GM23338 (cell line): Measurements from ENCODE around the gene CYBC1. TPM values are rescaled to one million over a fixed set of nuclear protein-coding genes. Genes with fewer than 3 reads are reported as not detected.

Experiments used
- ATAC-seq: fragments of 200-7000 bp; cut with Tn5 transposase; 3 replicates; pipeline ENCODE4 v1.9.1; 2020
- DNase-seq: peaks from one replicate; pipeline ENCODE4 v3.0.0-alpha.2; 2015; ENCODE audit warnings: low spot score
- H2AFZ ChIP-seq: fragments of 200-600 bp; sonication (generic); 2 replicates; pipeline ENCODE4 v1.8.0; 2016; ENCODE audit warnings: antibody characterized with exemption, mild to moderate bottlenecking, moderate library complexity
- H3F3A ChIP-seq: fragments of 200-600 bp; sonication (generic); replicated peaks from 2 replicates; pipeline ENCODE4 v1.8.0; 2017; ENCODE audit warnings: antibody characterized with exemption, mixed run types, low read depth
- H3K27ac ChIP-seq: fragments of 200-600 bp; sonication (generic); 2 replicates; pipeline ENCODE4 v1.6.1; 2016; ENCODE audit warnings: low read depth
- H3K27me3 ChIP-seq: fragments of 200-600 bp; sonication (generic); 2 replicates; pipeline ENCODE4 v1.8.0; 2016; ENCODE audit warnings: mild to moderate bottlenecking, mixed run types, moderate library complexity; ENCODE audit not compliant: insufficient read depth
- H3K36me3 ChIP-seq: fragments of 200-600 bp; sonication (generic); 2 replicates; pipeline ENCODE4 v1.8.0; 2016; ENCODE audit warnings: mild to moderate bottlenecking; ENCODE audit not compliant: insufficient read depth
- H3K4me1 ChIP-seq: fragments of 200-600 bp; sonication (generic); 2 replicates; pipeline ENCODE4 v1.8.0; 2016; ENCODE audit warnings: mild to moderate bottlenecking, moderate library complexity; ENCODE audit not compliant: insufficient read depth
- H3K4me2 ChIP-seq: fragments of 200-600 bp; sonication (generic); 2 replicates; pipeline ENCODE4 v1.7.1; 2017; ENCODE audit warnings: mixed run types
- H3K4me3 ChIP-seq: fragments of 200-600 bp; sonication (generic); 2 replicates; pipeline ENCODE4 v1.6.1; 2016; ENCODE audit warnings: mixed run types
- H3K79me2 ChIP-seq: fragments of 200-600 bp; sonication (generic); replicated peaks from 2 replicates; pipeline ENCODE4 v1.8.0; 2017; ENCODE audit warnings: mild to moderate bottlenecking; ENCODE audit not compliant: insufficient read depth
- H3K9me2 ChIP-seq: fragments of 200-600 bp; sonication (generic); 2 replicates; pipeline ENCODE4 v1.8.0; 2017; ENCODE audit not compliant: insufficient read depth
- H4K20me1 ChIP-seq: fragments of 200-600 bp; sonication (generic); replicated peaks from 2 replicates; pipeline ENCODE4 v1.8.0; 2017; ENCODE audit warnings: mild to moderate bottlenecking; ENCODE audit not compliant: insufficient read depth
- H3K27ac Mint-ChIP-seq: 2 replicates; pipeline ENCODE4 v1.8.0; 2020; ENCODE audit warnings: inconsistent platforms, mild to moderate bottlenecking, moderate library complexity, mixed read lengths
- H3K27me3 Mint-ChIP-seq: 3 replicates; pipeline ENCODE4 v1.8.0; 2022; ENCODE audit warnings: low read depth, mild to moderate bottlenecking, moderate library complexity, mixed read lengths, inconsistent platforms; ENCODE audit not compliant: insufficient read depth, poor library complexity
- H3K36me3 Mint-ChIP-seq: 3 replicates; pipeline ENCODE4 v1.8.0; 2021; ENCODE audit warnings: low read depth, mild to moderate bottlenecking, inconsistent platforms, moderate library complexity, mixed read lengths
- H3K4me1 Mint-ChIP-seq: 3 replicates; pipeline ENCODE4 v1.8.0; 2020; ENCODE audit warnings: mild to moderate bottlenecking, inconsistent platforms, mixed read lengths
- H3K4me3 Mint-ChIP-seq: 3 replicates; pipeline ENCODE4 v1.8.0; 2021; ENCODE audit warnings: moderate library complexity, mild to moderate bottlenecking, inconsistent platforms, mixed read lengths
- H3K9me3 Mint-ChIP-seq: 3 replicates; pipeline ENCODE4 v1.8.0; 2020; ENCODE audit warnings: moderate library complexity, mild to moderate bottlenecking, inconsistent platforms, mixed read lengths
- CREB1 ChIP-seq: fragments of 250-450 bp; sonication (Bioruptor Pico); IDR thresholded peaks from 2 replicates; pipeline ENCODE4 v1.5.0; 2020; ENCODE audit warnings: low read depth, mild to moderate bottlenecking, moderate library complexity
- EZH2 ChIP-seq: fragments of 200-600 bp; sonication (generic); IDR thresholded peaks from one replicate; pipeline ENCODE4 v1.8.0; 2017; ENCODE audit warnings: antibody characterized with exemption, mild to moderate bottlenecking, low read depth; ENCODE audit not compliant: unreplicated experiment
- JUNB ChIP-seq: IDR thresholded peaks from one replicate; pipeline ENCODE4 v1.6.1; 2016; ENCODE audit warnings: antibody characterized with exemption; ENCODE audit not compliant: unreplicated experiment
- ZNF114 ChIP-seq: fragments of 250-450 bp; sonication (Bioruptor Pico); IDR thresholded peaks from 2 replicates; pipeline ENCODE4 v1.5.0; 2020; ENCODE audit warnings: mild to moderate bottlenecking, moderate library complexity
- polyA plus RNA-seq: library from polyadenylated mRNA; unstranded; fragments of >200 nt; fragmentation: Nextera tagmentation; extraction: Ambion mirVana; gene quantifications from 2 replicates; pipeline ENCODE4 v1.2.1, GENCODE V29; 2016
- total RNA-seq: library from RNA; depleted of rRNA; stranded (reverse); fragments of >200 nt; shearing (Covaris generic); gene quantifications from 2 replicates; pipeline ENCODE4 v1.2.3, GENCODE V29; 2014
- TF ChIP-seq, protein P1 (sequence below), 2 experiments: fragments of 200-600 bp in 1 of 2; sonication (generic) in 1 of 2; conservative IDR thresholded peaks; 2 replicates each; pipeline versions ENCODE4 v1.5.1 to v1.6.1; 2016 to 2017; ENCODE audit warnings: antibody characterized with exemption in 2 of 2, low read depth in 2 of 2, mild to moderate bottlenecking in 2 of 2, moderate library complexity in 1 of 2
- TF ChIP-seq, protein P2 (sequence below): IDR thresholded peaks from 2 replicates; pipeline ENCODE4 v1.6.1; 2016; ENCODE audit warnings: antibody characterized with exemption

The CYBC1 gene
- total and polyA plus RNA-seq, 2 experiments from 2014 or later = 24.7 to 72.4 TPM

GRCh38 chr17:82415786-82416185 is 34.8 kb downstream of the CYBC1 start:
- Mint-ChIP-seq H3K36me3 (peaks cover 12% of the 10 kb centered on the region), H3K27ac (no peak overlapping the region), H3K27me3 (peaks cover 4% of the 10 kb centered on the region), H3K9me3 (peaks cover under 1% of the 10 kb centered on the region; the same call in 1 of the 3 replicates), H3K4me3 (no peak overlapping the region; the same call in 2 of the 3 replicates), H3K4me1 (peaks cover 13% of the 10 kb centered on the region)
- DNase-seq (no peak), ATAC-seq (no peak)
- Histone ChIP-seq H4K20me1 (peaks cover 8% of the 10 kb centered on the region), H3K27me3 (no peaks in the 10 kb centered on the region), H3K27ac (no peak overlapping the region), H3K79me2 (no peaks in the 10 kb centered on the region), H3K36me3 (no peaks in the 10 kb centered on the region), H3K4me3 (no peak overlapping the region), H2AFZ (no peak overlapping the region), H3K4me2 (no peak overlapping the region), H3F3A (no peaks in the 10 kb centered on the region; the same call in none of the 2 replicates), H3K9me2 (no peaks in the 10 kb centered on the region), H3K4me1 (peaks cover 19% of the 10 kb centered on the region)
- no peak for TF ChIP-seq JUNB
- no peak for TF ChIP-seq ZNF114 (CRISPR knock-in tag)
- TF ChIP-seq CREB1 (CRISPR knock-in tag) = no peak
- TF ChIP-seq, protein P1, sequence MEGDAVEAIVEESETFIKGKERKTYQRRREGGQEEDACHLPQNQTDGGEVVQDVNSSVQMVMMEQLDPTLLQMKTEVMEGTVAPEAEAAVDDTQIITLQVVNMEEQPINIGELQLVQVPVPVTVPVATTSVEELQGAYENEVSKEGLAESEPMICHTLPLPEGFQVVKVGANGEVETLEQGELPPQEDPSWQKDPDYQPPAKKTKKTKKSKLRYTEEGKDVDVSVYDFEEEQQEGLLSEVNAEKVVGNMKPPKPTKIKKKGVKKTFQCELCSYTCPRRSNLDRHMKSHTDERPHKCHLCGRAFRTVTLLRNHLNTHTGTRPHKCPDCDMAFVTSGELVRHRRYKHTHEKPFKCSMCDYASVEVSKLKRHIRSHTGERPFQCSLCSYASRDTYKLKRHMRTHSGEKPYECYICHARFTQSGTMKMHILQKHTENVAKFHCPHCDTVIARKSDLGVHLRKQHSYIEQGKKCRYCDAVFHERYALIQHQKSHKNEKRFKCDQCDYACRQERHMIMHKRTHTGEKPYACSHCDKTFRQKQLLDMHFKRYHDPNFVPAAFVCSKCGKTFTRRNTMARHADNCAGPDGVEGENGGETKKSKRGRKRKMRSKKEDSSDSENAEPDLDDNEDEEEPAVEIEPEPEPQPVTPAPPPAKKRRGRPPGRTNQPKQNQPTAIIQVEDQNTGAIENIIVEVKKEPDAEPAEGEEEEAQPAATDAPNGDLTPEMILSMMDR (conservative IDR thresholded peaks at IDR 0.05; ENCODE audit: low read depth in 2 of 2) = no peak
- TF ChIP-seq EZH2 = no peak

DNA sequence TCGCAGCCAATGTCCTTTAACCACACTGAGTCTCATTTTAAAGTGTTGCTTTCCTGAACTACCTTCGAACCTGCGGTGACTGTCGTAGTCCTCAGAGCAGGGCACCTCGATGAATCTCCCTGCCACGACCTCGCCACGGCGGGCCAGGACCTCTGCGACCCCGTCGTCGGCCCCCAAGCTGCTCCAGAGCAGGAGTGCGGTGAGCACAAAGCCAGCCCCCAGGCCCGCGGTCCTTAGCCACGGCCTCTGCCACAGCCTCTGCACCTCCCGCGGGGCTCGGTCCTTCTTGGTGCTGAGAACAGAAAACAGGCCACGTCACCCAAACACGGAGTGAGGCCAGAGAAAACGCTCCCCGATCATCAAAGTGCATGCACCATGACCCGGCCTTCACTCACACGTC is 35.2 kb downstream of the CYBC1 start:
- Histone ChIP-seq H3K9me2 (no peaks in the 10 kb centered on the region), H3K27ac (no peak overlapping the region), H2AFZ (no peak overlapping the region), H3K4me1 (peaks cover 19% of the 10 kb centered on the region), H3K4me3 (no peak overlapping the region), H3K36me3 (no peaks in the 10 kb centered on the region), H3K4me2 (no peak overlapping the region), H4K20me1 (peaks cover 8% of the 10 kb centered on the region), H3K27me3 (no peaks in the 10 kb centered on the region), H3K79me2 (no peaks in the 10 kb centered on the region), H3F3A (no peaks in the 10 kb centered on the region; the same call in none of the 2 replicates)
- TF ChIP-seq, protein P2, sequence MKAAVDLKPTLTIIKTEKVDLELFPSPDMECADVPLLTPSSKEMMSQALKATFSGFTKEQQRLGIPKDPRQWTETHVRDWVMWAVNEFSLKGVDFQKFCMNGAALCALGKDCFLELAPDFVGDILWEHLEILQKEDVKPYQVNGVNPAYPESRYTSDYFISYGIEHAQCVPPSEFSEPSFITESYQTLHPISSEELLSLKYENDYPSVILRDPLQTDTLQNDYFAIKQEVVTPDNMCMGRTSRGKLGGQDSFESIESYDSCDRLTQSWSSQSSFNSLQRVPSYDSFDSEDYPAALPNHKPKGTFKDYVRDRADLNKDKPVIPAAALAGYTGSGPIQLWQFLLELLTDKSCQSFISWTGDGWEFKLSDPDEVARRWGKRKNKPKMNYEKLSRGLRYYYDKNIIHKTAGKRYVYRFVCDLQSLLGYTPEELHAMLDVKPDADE = no peak
- DNase-seq = no peak
- Mint-ChIP-seq H3K4me1 (peaks cover 13% of the 10 kb centered on the region), H3K4me3 (no peak overlapping the region; the same call in 2 of the 3 replicates), H3K9me3 (no peaks in the 10 kb centered on the region), H3K36me3 (peaks cover 8% of the 10 kb centered on the region), H3K27ac (no peak overlapping the region), H3K27me3 (peaks cover 2% of the 10 kb centered on the region)
- ATAC-seq = no peak
